Smooth muscle cell of the brain vasculature (primary cell): ENCODE results near the gene QPRT.
"Not testable (repeated sequence)": the region's sequence is repeated elsewhere in the genome, so short reads cannot be mapped to it uniquely, and the experiment has no call there.

Experiments used
- DNase-seq: peaks from one replicate; pipeline ENCODE4 v3.0.0-alpha.2; 2012; ENCODE audit warnings: low read depth, low spot score

QPRT gene

GRCh38 chr16:29692606-29693005 lies 13.6 kb downstream of the QPRT start:
- DNase-seq, result not testable (repeated sequence)

- no peak for DNase-seq
Measured at GRCh38 chr16:29694384-29695195, 15.6 kb downstream of the QPRT start.

- not testable (repeated sequence) for DNase-seq
Measured at GRCh38 chr16:29695675-29696074, 16.7 kb downstream of the QPRT start.

- DNase-seq, result no peak
Measured at GRCh38 chr16:29696881-29697331, 17.9 kb downstream of the QPRT start.

GRCh38 chr16:29697391-29697790 lies 18.4 kb downstream of the QPRT start:
- DNase-seq, result no peak

- no peak for DNase-seq
Measured at GRCh38 chr16:29698042-29698441, 19.1 kb downstream of the QPRT start.

- DNase-seq, result no peak
Measured at GRCh38 chr16:29698484-29699323, 19.7 kb downstream of the QPRT start.

GRCh38 chr16:29699324-29700219 lies 20.6 kb downstream of the QPRT start:
- DNase-seq, result no peak

GRCh38 chr16:29700253-29700987 lies 21.4 kb downstream of the QPRT start:
- DNase-seq, result peak; percentile 73

GRCh38 chr16:29701214-29701555 lies 22.2 kb downstream of the QPRT start:
- DNase-seq, result no peak

GRCh38 chr16:29702269-29702668 lies 23.3 kb downstream of the QPRT start:
- DNase-seq, result no peak

- DNase-seq, result no peak
Measured at GRCh38 chr16:29705030-29705429, 26.1 kb downstream of the QPRT start.

GRCh38 chr16:29707160-29707559 lies 28.2 kb downstream of the QPRT start:
- DNase-seq, result not testable (repeated sequence)

- no peak for DNase-seq
Measured at GRCh38 chr16:29708917-29709600, 30.1 kb downstream of the QPRT start.

- not testable (repeated sequence) for DNase-seq
Measured at GRCh38 chr16:29709657-29710056, 30.7 kb downstream of the QPRT start.

- DNase-seq, result peak; percentile 20
Measured at GRCh38 chr16:29710227-29711219, 31.5 kb downstream of the QPRT start.

- no peak for DNase-seq
Measured at GRCh38 chr16:29712809-29713208, 33.8 kb downstream of the QPRT start.

- DNase-seq, result no peak
Measured at GRCh38 chr16:29714396-29714795, 35.4 kb downstream of the QPRT start.

- no peak for DNase-seq
Measured at GRCh38 chr16:29714972-29715371, 36.0 kb downstream of the QPRT start.
